Parathyroid adenoma (tissue), 2 donors: Measurements from ENCODE around the gene CACNA1D.

Source experiments
- H2AFZ ChIP-seq: fragments of 300-600 bp; sonication (generic); one replicate; pipeline ENCODE4 v1.7.0; 2017; ENCODE audit warnings: antibody characterized with exemption, mild to moderate bottlenecking
- H3K27ac ChIP-seq: fragments of 300-600 bp; sonication (generic); one replicate; pipeline ENCODE4 v1.7.0; 2017
- H3K27me3 ChIP-seq: fragments of 300-600 bp; sonication (generic); one replicate; pipeline ENCODE4 v1.7.0; 2017; ENCODE audit warnings: low read length; ENCODE audit not compliant: control insufficient read depth, insufficient read depth
- H3K36me3 ChIP-seq: fragments of 300-600 bp; sonication (generic); one replicate; pipeline ENCODE4 v1.7.0; 2017; ENCODE audit warnings: low read length; ENCODE audit not compliant: control insufficient read depth, insufficient read depth
- H3K4me1 ChIP-seq: fragments of 300-600 bp; sonication (generic); one replicate; pipeline ENCODE4 v1.7.0; 2017; ENCODE audit warnings: control low read depth
- H3K4me2 ChIP-seq: fragments of 300-600 bp; sonication (generic); one replicate; pipeline ENCODE4 v1.7.0; 2017; ENCODE audit warnings: low read length
- H3K4me3 ChIP-seq: fragments of 300-600 bp; sonication (generic); one replicate; pipeline ENCODE4 v1.7.0; 2017; ENCODE audit warnings: low read depth, low read length
- H3K79me2 ChIP-seq: fragments of 300-600 bp; sonication (generic); one replicate; pipeline ENCODE4 v1.7.0; 2017; ENCODE audit warnings: control low read depth
- H3K9ac ChIP-seq: fragments of 300-600 bp; sonication (generic); one replicate; pipeline ENCODE4 v1.7.0; 2017; ENCODE audit warnings: mild to moderate bottlenecking
- H3K9me3 ChIP-seq: fragments of 300-600 bp; sonication (generic); one replicate; pipeline ENCODE4 v1.7.0; 2017; ENCODE audit warnings: low read length; ENCODE audit not compliant: control insufficient read depth
- TF ChIP-seq, protein P1 (sequence below): fragments of 300-600 bp; sonication (generic); IDR thresholded peaks from one replicate; pipeline ENCODE4 v1.7.0; 2017; ENCODE audit warnings: antibody characterized with exemption, mild to moderate bottlenecking
- donor health status: primary hyperparathyroidism.

The CACNA1D gene

DNA sequence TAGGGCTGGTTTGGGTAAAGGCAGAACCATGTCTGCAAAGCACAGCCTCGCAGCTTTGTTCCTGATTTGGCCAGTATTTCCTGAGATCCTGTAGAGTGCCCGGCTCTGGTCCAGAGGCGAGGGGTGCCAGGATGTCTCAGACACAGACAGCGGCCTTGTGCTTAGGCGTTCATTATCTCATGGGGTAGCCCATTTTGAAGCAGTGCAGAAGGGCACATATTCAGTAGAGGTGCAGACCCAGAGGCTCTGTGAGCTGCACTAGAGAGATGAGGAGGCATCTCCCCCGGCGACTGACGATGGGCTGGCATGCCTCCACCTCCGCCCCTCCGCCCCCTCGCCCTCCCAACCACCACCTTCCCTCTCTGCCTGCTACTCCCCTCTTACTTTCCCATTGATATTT lies 181.5 kb downstream of the CACNA1D start:
- TF ChIP-seq, protein P1, sequence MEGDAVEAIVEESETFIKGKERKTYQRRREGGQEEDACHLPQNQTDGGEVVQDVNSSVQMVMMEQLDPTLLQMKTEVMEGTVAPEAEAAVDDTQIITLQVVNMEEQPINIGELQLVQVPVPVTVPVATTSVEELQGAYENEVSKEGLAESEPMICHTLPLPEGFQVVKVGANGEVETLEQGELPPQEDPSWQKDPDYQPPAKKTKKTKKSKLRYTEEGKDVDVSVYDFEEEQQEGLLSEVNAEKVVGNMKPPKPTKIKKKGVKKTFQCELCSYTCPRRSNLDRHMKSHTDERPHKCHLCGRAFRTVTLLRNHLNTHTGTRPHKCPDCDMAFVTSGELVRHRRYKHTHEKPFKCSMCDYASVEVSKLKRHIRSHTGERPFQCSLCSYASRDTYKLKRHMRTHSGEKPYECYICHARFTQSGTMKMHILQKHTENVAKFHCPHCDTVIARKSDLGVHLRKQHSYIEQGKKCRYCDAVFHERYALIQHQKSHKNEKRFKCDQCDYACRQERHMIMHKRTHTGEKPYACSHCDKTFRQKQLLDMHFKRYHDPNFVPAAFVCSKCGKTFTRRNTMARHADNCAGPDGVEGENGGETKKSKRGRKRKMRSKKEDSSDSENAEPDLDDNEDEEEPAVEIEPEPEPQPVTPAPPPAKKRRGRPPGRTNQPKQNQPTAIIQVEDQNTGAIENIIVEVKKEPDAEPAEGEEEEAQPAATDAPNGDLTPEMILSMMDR, result no peak
- no peak overlapping the region for H3K27ac ChIP-seq
- H3K9me3 ChIP-seq, result no peaks in the 10 kb centered on the region
- H2AFZ ChIP-seq, result no peak overlapping the region
- no peaks in the 10 kb centered on the region for H3K79me2 ChIP-seq
- H3K36me3 ChIP-seq, result no peaks in the 10 kb centered on the region
- no peak overlapping the region for H3K9ac ChIP-seq
- H3K4me2 ChIP-seq, result no peak overlapping the region
- H3K4me3 ChIP-seq, result no peak overlapping the region
- H3K27me3 ChIP-seq, result no peaks in the 10 kb centered on the region
- no peaks in the 10 kb centered on the region for H3K4me1 ChIP-seq

GRCh38 chr3:53677413-53677812 lies 183.0 kb downstream of the CACNA1D start:
- Histone ChIP-seq H3K4me3 (no peak overlapping the region), H3K4me1 (no peaks in the 10 kb centered on the region), H3K4me2 (no peak overlapping the region), H3K27me3 (no peaks in the 10 kb centered on the region), H3K79me2 (no peaks in the 10 kb centered on the region), H3K36me3 (no peaks in the 10 kb centered on the region), H3K9me3 (no peaks in the 10 kb centered on the region), H3K9ac (no peak overlapping the region), H3K27ac (no peak overlapping the region), H2AFZ (no peak overlapping the region)
- TF ChIP-seq, protein P1, result peak; percentile 30

- Histone ChIP-seq H2AFZ (peak overlapping the region; percentile 49), H3K79me2 (no peaks in the 10 kb centered on the region), H3K9me3 (no peaks in the 10 kb centered on the region), H3K4me3 (no peak overlapping the region), H3K36me3 (no peaks in the 10 kb centered on the region), H3K27ac (no peak overlapping the region), H3K9ac (no peak overlapping the region), H3K4me2 (no peak overlapping the region), H3K4me1 (no peaks in the 10 kb centered on the region), H3K27me3 (no peaks in the 10 kb centered on the region)
- TF ChIP-seq, protein P1, result no peak
Observed at GRCh38 chr3:53680028-53680427, 185.6 kb downstream of the CACNA1D start.

DNA sequence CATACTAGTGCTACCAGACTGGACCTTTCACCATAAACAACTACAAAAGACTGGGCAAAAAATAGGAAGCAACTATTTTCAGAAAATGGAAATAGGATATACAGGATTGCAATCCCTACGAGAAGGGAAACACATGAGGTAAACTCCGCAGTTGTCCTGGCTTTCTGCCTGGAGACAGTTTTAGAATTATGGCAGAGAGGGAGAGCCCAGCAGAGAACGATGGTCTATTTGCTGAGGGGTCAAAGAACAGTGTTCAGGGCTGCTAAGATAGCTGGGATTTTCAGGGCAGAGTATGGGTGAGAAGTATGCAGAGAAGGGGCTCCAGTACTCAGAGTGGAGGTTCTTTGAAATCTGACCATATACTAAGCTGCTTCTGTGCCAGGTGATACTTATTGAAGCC lies 188.4 kb downstream of the CACNA1D start:
- H3K4me2 ChIP-seq, result no peak overlapping the region
- no peak overlapping the region for H2AFZ ChIP-seq
- H3K79me2 ChIP-seq, result no peaks in the 10 kb centered on the region
- no peak overlapping the region for H3K9ac ChIP-seq
- no peaks in the 10 kb centered on the region for H3K4me1 ChIP-seq
- H3K9me3 ChIP-seq, result no peaks in the 10 kb centered on the region
- no peak overlapping the region for H3K27ac ChIP-seq
- TF ChIP-seq, protein P1, result no peak
- H3K4me3 ChIP-seq, result no peak overlapping the region
- H3K27me3 ChIP-seq, result no peaks in the 10 kb centered on the region
- H3K36me3 ChIP-seq, result no peaks in the 10 kb centered on the region

DNA sequence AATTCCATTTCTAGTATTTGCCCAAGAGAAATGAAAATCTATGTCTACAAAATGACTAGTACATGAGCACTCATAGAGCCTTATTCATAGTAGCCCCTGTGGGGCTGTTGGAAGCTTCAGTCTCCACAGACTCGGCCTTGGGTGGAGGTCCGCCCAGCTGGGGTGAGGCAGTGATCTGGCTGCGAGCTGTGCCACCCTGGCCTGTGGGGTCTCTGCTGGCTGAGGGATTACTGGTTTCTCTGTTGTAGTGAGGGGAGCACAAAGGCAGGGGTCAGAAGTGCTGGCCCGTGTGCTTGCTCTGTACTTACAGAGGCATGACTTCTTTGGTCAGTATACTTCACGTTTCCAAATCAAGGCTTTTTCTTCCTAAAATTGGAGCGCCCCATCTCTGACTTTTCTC lies 193.7 kb downstream of the CACNA1D start:
- H3K9ac ChIP-seq, result no peak overlapping the region
- H3K27ac ChIP-seq, result no peak overlapping the region

More for the DNA sequence above, 193.7 kb downstream of the CACNA1D start:
- H3K4me3 ChIP-seq, result no peak overlapping the region
- H3K9me3 ChIP-seq, result no peaks in the 10 kb centered on the region
- H3K4me1 ChIP-seq, result no peaks in the 10 kb centered on the region
- H3K4me2 ChIP-seq, result no peak overlapping the region
- no peak overlapping the region for H2AFZ ChIP-seq
- H3K36me3 ChIP-seq, result no peaks in the 10 kb centered on the region
- no peaks in the 10 kb centered on the region for H3K27me3 ChIP-seq
- H3K79me2 ChIP-seq, result no peaks in the 10 kb centered on the region
- TF ChIP-seq, protein P1, result no peak
